RWPE2 (cell line): Measurements from ENCODE around the gene FSTL5.

Source experiments
- ATAC-seq: fragments of 200-7000 bp; cut with Tn5 transposase; 3 replicates; pipeline ENCODE4 v1.9.1; 2021; ENCODE audit warnings: low read depth
- DNase-seq: peaks from one replicate; pipeline ENCODE4 v3.0.0-alpha.2; 2020; ENCODE audit warnings: low spot score
- H3K27ac ChIP-seq: fragments of 450-650 bp; 2 replicates; pipeline ENCODE4 v1.5.1; 2017; ENCODE audit warnings: mild to moderate bottlenecking; ENCODE audit not compliant: poor library complexity, severe bottlenecking
- H3K27me3 ChIP-seq: fragments of 250-450 bp; sonication (Bioruptor Pico); 2 replicates; pipeline ENCODE4 v1.5.1; 2021; ENCODE audit warnings: mild to moderate bottlenecking, moderate library complexity; ENCODE audit not compliant: insufficient read depth, poor library complexity, severe bottlenecking
- H3K36me3 ChIP-seq: fragments of 250-450 bp; sonication (Bioruptor Pico); 2 replicates; pipeline ENCODE4 v1.5.1; 2020; ENCODE audit warnings: low read depth, mild to moderate bottlenecking, moderate library complexity
- H3K4me1 ChIP-seq: fragments of 250-450 bp; sonication (Bioruptor Pico); 2 replicates; pipeline ENCODE4 v1.5.1; 2021; ENCODE audit warnings: mild to moderate bottlenecking, moderate library complexity; ENCODE audit not compliant: insufficient read depth, poor library complexity, severe bottlenecking
- H3K4me3 ChIP-seq: fragments of 250-450 bp; sonication (Bioruptor Pico); 2 replicates; pipeline ENCODE4 v1.5.1; 2021; ENCODE audit warnings: mild to moderate bottlenecking, moderate library complexity; ENCODE audit not compliant: severe bottlenecking
- H3K9me3 ChIP-seq: fragments of 250-450 bp; sonication (Bioruptor Pico); 2 replicates; pipeline ENCODE4 v1.5.1; 2021; ENCODE audit warnings: mild to moderate bottlenecking, moderate library complexity; ENCODE audit not compliant: severe bottlenecking
- TF ChIP-seq, protein P1 (sequence below): fragments of 450-650 bp; IDR thresholded peaks from one replicate; pipeline ENCODE4 v1.5.1; 2017; ENCODE audit warnings: mild to moderate bottlenecking, moderate library complexity; ENCODE audit not compliant: poor library complexity, severe bottlenecking

The FSTL5 gene

DNA sequence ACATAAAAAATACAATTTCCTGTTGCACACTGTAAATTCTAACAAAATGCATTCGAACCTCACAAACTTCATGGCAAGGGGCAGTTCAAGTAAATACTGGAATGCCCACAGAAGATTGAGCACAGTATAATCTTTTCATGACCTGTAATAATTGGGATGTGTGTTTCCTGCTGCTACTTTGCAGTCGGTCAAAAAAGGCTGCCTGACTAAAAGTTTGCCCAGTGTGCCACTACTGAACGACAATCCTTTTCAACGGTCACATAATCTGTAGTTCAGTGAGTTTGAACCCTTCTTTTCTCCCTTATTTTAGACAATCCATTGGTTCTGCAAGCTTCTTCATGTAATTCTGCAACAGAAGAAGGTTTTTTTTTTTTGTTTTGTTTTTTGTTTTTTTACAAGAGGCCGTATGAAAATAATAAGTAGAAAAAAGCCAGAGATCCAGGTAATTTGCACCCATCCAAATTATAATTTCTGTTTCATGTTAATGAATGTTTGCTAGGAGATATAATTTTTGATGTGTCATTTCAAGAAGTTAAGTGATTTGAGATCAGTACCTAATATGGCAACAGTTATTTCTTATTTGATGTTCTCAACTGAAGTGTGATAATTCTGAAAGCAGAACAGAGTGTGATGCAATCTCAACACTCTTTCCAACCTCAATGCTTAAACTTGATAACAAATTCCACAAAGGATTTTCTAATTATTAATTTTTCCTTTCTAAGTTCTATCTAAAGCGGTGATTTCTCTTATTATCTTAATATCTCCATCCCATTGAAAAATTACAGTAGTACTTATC, 237.6 kb downstream of the FSTL5 start:
- H3K36me3 ChIP-seq, result no peaks in the 10 kb centered on the region
- ATAC-seq, result no peak
- H3K9me3 ChIP-seq, result no peaks in the 10 kb centered on the region
- H3K27me3 ChIP-seq, result no peaks in the 10 kb centered on the region
- H3K4me3 ChIP-seq, result no peak overlapping the region
- TF ChIP-seq, protein P1, sequence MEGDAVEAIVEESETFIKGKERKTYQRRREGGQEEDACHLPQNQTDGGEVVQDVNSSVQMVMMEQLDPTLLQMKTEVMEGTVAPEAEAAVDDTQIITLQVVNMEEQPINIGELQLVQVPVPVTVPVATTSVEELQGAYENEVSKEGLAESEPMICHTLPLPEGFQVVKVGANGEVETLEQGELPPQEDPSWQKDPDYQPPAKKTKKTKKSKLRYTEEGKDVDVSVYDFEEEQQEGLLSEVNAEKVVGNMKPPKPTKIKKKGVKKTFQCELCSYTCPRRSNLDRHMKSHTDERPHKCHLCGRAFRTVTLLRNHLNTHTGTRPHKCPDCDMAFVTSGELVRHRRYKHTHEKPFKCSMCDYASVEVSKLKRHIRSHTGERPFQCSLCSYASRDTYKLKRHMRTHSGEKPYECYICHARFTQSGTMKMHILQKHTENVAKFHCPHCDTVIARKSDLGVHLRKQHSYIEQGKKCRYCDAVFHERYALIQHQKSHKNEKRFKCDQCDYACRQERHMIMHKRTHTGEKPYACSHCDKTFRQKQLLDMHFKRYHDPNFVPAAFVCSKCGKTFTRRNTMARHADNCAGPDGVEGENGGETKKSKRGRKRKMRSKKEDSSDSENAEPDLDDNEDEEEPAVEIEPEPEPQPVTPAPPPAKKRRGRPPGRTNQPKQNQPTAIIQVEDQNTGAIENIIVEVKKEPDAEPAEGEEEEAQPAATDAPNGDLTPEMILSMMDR, result no peak
- DNase-seq, result no peak
- H3K27ac ChIP-seq, result no peak overlapping the region
- peaks cover 3% of the 10 kb centered on the region for H3K4me1 ChIP-seq

DNA sequence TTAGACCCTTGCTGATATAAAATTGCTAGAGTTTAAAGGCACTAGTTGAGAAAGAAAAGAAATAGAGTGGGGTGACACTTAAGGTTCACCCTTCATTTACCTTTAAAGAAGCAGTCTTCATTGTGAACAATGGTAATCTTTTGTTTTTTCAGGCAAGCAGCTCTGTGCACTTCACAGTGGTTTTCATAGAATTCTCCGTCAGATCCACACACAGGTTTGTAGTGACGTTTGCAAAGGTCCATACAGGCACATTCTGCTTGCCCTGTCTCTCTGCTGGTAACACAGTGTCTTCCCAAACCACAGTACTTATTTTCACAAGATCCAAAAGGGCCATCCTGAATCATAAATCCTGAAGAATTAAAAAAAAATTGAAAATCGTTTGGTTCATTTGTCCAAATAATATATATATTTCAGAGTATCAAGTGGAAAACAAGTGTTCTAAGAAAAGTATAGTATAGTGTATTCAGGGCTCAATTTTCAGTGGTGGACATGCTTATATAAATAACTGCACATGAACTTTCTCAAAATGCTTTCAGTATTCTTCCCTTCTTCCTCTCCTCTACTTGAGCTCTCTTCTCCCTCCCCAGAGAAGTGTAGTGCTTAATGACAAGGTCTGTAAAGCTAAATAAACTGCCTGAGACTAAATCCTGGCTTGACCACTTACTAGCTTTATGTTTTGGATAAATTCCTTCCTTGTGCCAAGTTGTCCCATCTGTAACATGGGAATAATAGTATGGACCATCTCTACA, 243.3 kb downstream of the FSTL5 start:
- no peak for ATAC-seq
- TF ChIP-seq, protein P1, result no peak
- Histone ChIP-seq H3K4me3 (no peak overlapping the region), H3K4me1 (no peaks in the 10 kb centered on the region), H3K27me3 (no peaks in the 10 kb centered on the region), H3K27ac (no peak overlapping the region), H3K9me3 (no peaks in the 10 kb centered on the region), H3K36me3 (no peaks in the 10 kb centered on the region)
- no peak for DNase-seq

DNA sequence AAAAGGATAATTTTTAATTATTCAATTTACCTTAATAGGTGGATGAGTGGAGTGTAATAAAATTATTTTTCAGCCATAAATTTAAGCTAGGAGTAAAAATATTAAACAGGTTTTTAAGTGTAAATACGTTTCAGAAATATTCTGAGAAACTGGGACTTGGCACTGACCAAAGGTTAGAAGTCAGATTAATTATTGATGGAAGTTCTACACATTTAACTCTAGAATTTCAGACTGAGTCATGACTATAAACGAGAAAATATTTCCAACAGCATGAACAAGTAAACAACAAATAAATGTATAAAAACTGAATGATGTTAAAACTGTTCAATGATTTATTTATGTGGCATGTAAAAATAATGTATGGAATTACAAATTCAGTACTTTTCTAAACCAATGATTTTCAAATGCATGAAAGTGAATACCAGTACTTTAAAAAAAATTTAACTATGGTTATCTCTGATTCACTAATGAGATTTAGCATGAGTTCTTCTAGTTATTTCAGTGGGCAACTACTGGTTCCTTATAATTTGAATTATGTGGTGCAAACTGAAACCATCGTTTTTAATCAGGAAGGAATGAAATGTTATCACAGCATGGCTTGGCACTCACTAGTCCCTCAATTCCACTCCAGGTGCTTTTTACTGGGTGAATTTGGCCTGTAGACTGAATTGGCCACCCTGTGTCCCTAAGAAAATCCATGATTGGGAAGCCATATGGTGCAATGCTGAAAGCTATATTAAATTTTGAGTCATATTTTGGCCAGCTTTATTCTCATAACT, 244.2 kb downstream of the FSTL5 start:
- Histone ChIP-seq H3K36me3 (no peaks in the 10 kb centered on the region), H3K27ac (no peak overlapping the region), H3K9me3 (no peaks in the 10 kb centered on the region), H3K4me3 (no peak overlapping the region), H3K27me3 (no peaks in the 10 kb centered on the region), H3K4me1 (no peaks in the 10 kb centered on the region)
- TF ChIP-seq, protein P1, result no peak
- DNase-seq (no peak), ATAC-seq (no peak)

DNA sequence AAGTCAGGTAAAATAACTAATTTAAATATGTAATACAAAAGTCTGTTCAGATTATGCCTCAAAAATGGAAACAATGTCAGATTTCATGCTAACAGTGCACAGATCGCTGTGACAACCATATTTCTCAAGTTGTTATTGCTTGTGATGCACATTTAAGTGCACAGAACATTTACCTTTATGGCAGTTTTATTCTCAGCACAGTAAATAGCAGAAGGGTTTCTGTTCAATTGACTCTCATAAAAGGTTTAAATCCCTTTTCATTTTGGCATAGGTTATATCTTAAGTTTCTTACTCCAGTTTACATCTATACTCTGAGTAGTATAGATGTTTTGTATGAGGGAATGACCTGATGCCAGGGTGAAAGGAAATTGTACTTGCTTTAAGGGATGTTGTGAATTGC, 247.8 kb downstream of the FSTL5 start:
- Histone ChIP-seq H3K9me3 (no peaks in the 10 kb centered on the region), H3K27ac (no peak overlapping the region), H3K36me3 (no peaks in the 10 kb centered on the region), H3K4me3 (no peak overlapping the region), H3K27me3 (no peaks in the 10 kb centered on the region), H3K4me1 (no peaks in the 10 kb centered on the region)
- DNase-seq, result no peak
- ATAC-seq, result no peak
- TF ChIP-seq, protein P1, result no peak
